H1 (cell line): Measurements from ENCODE around the gene CBS.
"Not testable (repeated sequence)": the region's sequence is repeated elsewhere in the genome, so short reads cannot be mapped to it uniquely, and the experiment has no call there.

ENCODE experiments used
- BACH1 ChIP-seq: IDR thresholded peaks from 2 replicates; pipeline ENCODE4 v1.6.1; 2012; ENCODE audit warnings: low read length, improper control_type of control experiment
- CREB1 ChIP-seq: IDR thresholded peaks from 2 replicates; pipeline ENCODE4 v1.6.1; 2012; ENCODE audit warnings: inconsistent platforms
- EZH2 ChIP-seq: fragments of 200-600 bp; sonication (generic); IDR thresholded peaks from 2 replicates; pipeline ENCODE4 v1.7.1; 2012; ENCODE audit warnings: low read depth, mild to moderate bottlenecking, moderate library complexity, low read length, inconsistent platforms; ENCODE audit not compliant: severe bottlenecking
- RAD21 ChIP-seq, 2 experiments: IDR thresholded peaks in 1 of 2; conservative IDR thresholded peaks in 1 of 2; 2 replicates each; pipeline ENCODE4 v1.6.1; 2011; ENCODE audit warnings: low read depth in 2 of 2, low read length in 2 of 2, improper control_type of control experiment in 1 of 2, inconsistent platforms in 1 of 2, mild to moderate bottlenecking in 1 of 2, moderate library complexity in 1 of 2
- SUZ12 ChIP-seq: fragments of 200-600 bp; sonication (generic); IDR thresholded peaks from 2 replicates; pipeline ENCODE4 v1.6.1; 2012; ENCODE audit warnings: mild to moderate bottlenecking, inconsistent platforms, low read length, moderate library complexity, mixed read lengths
- YY1 ChIP-seq: IDR thresholded peaks from 2 replicates; pipeline ENCODE4 v1.6.1; 2011; ENCODE audit warnings: low read depth, mild to moderate bottlenecking, low read length
- TF ChIP-seq, protein P1 (sequence below), 3 experiments: IDR thresholded peaks; 1 replicate in 2 of 3; 2 replicates in 1 of 3; pipeline versions ENCODE4 v1.5.1 to v1.6.1; 2011; ENCODE audit warnings: low read length in 3 of 3, mild to moderate bottlenecking in 3 of 3, inconsistent platforms in 2 of 3, low read depth in 1 of 3, moderate library complexity in 1 of 3; ENCODE audit not compliant: insufficient read depth in 1 of 3; ENCODE audit errors: control extremely low read depth in 1 of 3
- TF ChIP-seq, protein P2 (sequence below): fragments of 300-600 bp; sonication (generic); IDR thresholded peaks from 2 replicates; pipeline ENCODE4 v1.7.1; 2012; ENCODE audit warnings: low read length, moderate library complexity, mild to moderate bottlenecking, inconsistent platforms; ENCODE audit not compliant: insufficient replicate concordance

DNA sequence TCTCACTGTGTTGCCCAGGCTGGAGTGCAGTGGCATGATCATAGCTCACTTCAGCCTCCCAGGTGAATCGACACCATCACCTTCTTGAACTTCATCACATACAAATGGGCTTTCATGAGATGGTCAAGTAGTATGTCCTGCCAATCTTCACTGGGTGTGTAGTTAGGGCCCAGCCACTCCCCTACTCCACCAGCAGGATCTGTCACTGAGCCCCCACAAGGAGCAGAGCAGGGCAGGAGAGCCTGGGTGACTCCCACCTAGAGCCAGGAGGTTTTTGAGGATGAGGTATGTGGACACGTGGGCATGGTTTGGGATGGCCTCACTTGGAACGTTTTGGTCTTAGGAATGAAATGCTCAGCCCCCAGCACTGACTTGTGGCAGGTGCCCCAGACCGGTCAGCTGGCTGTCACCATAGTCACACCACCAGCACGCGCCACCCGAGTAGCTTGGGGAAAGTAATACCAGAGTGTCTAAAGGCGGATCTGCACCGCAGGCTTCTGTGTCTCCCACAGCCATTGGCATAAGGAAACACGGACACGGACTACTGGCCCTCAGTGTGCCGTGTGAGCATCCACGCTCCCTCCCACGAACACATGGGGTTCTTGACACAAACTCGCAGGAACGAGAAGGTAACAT lies 16.5 kb upstream of the CBS start:
- not testable (repeated sequence) for TF ChIP-seq BACH1; EZH2; CREB1; YY1; RAD21 (IDR thresholded peaks at IDR 0.05 in 1 of 2, conservative IDR thresholded peaks at IDR 0.05 in 1 of 2; ENCODE audit: low read depth in 2 of 2, low read length in 2 of 2); SUZ12
- TF ChIP-seq, protein P1, sequence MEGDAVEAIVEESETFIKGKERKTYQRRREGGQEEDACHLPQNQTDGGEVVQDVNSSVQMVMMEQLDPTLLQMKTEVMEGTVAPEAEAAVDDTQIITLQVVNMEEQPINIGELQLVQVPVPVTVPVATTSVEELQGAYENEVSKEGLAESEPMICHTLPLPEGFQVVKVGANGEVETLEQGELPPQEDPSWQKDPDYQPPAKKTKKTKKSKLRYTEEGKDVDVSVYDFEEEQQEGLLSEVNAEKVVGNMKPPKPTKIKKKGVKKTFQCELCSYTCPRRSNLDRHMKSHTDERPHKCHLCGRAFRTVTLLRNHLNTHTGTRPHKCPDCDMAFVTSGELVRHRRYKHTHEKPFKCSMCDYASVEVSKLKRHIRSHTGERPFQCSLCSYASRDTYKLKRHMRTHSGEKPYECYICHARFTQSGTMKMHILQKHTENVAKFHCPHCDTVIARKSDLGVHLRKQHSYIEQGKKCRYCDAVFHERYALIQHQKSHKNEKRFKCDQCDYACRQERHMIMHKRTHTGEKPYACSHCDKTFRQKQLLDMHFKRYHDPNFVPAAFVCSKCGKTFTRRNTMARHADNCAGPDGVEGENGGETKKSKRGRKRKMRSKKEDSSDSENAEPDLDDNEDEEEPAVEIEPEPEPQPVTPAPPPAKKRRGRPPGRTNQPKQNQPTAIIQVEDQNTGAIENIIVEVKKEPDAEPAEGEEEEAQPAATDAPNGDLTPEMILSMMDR (IDR thresholded peaks at IDR 0.05; ENCODE audit: control extremely low read depth in 1 of 3, insufficient read depth in 1 of 3, low read depth in 1 of 3, low read length in 3 of 3), result not testable (repeated sequence)
- TF ChIP-seq, protein P2, sequence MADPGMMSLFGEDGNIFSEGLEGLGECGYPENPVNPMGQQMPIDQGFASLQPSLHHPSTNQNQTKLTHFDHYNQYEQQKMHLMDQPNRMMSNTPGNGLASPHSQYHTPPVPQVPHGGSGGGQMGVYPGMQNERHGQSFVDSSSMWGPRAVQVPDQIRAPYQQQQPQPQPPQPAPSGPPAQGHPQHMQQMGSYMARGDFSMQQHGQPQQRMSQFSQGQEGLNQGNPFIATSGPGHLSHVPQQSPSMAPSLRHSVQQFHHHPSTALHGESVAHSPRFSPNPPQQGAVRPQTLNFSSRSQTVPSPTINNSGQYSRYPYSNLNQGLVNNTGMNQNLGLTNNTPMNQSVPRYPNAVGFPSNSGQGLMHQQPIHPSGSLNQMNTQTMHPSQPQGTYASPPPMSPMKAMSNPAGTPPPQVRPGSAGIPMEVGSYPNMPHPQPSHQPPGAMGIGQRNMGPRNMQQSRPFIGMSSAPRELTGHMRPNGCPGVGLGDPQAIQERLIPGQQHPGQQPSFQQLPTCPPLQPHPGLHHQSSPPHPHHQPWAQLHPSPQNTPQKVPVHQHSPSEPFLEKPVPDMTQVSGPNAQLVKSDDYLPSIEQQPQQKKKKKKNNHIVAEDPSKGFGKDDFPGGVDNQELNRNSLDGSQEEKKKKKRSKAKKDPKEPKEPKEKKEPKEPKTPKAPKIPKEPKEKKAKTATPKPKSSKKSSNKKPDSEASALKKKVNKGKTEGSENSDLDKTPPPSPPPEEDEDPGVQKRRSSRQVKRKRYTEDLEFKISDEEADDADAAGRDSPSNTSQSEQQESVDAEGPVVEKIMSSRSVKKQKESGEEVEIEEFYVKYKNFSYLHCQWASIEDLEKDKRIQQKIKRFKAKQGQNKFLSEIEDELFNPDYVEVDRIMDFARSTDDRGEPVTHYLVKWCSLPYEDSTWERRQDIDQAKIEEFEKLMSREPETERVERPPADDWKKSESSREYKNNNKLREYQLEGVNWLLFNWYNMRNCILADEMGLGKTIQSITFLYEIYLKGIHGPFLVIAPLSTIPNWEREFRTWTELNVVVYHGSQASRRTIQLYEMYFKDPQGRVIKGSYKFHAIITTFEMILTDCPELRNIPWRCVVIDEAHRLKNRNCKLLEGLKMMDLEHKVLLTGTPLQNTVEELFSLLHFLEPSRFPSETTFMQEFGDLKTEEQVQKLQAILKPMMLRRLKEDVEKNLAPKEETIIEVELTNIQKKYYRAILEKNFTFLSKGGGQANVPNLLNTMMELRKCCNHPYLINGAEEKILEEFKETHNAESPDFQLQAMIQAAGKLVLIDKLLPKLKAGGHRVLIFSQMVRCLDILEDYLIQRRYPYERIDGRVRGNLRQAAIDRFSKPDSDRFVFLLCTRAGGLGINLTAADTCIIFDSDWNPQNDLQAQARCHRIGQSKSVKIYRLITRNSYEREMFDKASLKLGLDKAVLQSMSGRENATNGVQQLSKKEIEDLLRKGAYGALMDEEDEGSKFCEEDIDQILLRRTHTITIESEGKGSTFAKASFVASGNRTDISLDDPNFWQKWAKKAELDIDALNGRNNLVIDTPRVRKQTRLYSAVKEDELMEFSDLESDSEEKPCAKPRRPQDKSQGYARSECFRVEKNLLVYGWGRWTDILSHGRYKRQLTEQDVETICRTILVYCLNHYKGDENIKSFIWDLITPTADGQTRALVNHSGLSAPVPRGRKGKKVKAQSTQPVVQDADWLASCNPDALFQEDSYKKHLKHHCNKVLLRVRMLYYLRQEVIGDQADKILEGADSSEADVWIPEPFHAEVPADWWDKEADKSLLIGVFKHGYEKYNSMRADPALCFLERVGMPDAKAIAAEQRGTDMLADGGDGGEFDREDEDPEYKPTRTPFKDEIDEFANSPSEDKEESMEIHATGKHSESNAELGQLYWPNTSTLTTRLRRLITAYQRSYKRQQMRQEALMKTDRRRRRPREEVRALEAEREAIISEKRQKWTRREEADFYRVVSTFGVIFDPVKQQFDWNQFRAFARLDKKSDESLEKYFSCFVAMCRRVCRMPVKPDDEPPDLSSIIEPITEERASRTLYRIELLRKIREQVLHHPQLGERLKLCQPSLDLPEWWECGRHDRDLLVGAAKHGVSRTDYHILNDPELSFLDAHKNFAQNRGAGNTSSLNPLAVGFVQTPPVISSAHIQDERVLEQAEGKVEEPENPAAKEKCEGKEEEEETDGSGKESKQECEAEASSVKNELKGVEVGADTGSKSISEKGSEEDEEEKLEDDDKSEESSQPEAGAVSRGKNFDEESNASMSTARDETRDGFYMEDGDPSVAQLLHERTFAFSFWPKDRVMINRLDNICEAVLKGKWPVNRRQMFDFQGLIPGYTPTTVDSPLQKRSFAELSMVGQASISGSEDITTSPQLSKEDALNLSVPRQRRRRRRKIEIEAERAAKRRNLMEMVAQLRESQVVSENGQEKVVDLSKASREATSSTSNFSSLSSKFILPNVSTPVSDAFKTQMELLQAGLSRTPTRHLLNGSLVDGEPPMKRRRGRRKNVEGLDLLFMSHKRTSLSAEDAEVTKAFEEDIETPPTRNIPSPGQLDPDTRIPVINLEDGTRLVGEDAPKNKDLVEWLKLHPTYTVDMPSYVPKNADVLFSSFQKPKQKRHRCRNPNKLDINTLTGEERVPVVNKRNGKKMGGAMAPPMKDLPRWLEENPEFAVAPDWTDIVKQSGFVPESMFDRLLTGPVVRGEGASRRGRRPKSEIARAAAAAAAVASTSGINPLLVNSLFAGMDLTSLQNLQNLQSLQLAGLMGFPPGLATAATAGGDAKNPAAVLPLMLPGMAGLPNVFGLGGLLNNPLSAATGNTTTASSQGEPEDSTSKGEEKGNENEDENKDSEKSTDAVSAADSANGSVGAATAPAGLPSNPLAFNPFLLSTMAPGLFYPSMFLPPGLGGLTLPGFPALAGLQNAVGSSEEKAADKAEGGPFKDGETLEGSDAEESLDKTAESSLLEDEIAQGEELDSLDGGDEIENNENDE, result not testable (repeated sequence)
